NCI-H2196 (cell line): ENCODE data around the gene PIAS3.

Source experiments
- DNase-seq: peaks from one replicate; lab custom pipeline; 2025; ENCODE audit not compliant: unreplicated experiment; lab: John Stamatoyannopoulos, UW

PIAS3 gene

DNA sequence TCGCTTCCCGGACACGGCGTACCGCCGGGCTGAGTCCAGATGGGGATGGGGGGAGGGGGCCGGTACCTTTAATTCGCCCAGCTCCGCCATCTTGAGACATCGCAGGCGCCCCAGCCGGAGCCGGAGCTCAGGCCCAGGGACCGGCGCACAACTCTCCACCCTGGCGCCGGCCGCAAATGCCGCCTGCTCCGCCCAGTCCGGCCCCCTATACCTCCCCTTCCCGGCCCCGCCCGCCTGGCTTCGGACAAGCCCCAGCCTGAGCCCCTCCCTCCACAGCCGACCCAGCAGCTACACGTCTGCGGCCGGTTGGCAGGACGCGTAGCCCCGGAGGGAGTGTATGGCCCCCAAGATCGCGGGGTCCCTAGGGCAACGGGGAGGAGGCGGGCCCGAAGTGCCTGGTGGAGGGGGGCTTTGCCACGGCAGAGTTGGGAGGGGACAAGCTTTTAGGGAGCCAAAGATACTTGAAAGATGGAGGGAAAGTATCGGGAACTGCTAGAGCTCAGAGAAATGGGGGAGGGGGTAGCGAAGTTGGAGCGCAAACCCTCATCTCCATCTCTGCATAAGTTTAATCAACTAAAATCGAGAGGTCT, at the start of gene PIAS3:
Gene PIAS3, minus strand, starts transcription at position 181 of the 590 bp plus-strand sequence. Its CDS starts 91 bp downstream, at position 90.
- peak; percentile 93 for DNase-seq

DNA sequence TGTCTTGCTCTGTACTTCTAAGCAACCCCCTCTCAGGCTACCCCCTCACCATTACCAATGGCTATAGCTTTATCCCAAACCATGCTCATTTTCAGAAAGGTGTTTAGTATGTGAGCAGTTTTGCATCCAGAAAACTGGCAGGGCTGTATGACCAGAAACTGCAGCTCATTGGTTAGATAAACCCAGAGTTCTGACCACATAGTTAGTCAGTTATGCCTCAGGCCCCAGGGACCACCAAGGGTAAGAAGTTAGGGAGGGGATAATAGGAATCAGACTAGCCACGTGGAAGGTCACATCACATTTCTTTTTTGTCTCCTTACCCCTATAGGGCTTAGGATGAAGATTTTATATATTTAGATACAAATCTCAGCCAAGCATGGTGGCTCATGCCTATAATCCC, 49.8 kb upstream of the PIAS3 start:
- no peak for DNase-seq

DNA sequence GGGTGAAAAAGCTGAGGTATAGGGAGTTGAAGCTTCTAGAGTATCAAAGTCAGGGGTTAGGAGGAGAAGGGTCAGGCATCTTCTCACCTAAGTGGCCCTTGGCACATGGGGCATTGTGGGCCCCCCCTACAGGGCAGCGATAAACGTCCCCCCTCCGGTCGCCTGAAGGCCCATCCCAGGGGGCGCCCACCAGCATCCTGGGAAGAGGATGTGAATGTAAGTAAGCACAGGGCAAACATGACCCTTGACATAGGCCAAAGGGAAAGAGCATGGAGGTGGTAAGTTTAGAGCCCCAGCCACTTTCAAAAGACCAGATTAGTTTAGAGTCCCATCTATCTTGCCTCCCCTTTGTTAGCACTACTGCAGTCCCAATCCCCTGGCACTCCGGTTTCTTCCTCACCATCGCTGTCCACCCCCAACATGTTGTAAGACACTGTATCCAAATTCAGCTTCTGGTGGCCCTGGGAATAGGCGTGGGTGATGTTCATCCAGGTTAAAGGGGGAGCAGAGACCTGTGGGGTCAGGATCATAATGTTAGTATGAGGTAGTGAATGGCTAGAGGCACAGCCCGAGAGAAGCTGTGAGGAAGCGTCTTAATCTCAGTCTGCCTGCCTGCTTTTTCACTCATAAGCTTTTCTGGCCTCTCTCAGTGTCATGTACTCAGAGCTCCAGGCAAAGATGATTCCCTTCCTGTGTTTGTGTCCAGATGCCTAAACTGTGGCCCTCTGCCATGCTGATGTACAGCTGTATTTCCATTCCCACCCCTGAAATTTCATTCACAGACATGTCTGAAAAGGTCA, 48.3 kb upstream of the PIAS3 start:
- no peak for DNase-seq

DNA sequence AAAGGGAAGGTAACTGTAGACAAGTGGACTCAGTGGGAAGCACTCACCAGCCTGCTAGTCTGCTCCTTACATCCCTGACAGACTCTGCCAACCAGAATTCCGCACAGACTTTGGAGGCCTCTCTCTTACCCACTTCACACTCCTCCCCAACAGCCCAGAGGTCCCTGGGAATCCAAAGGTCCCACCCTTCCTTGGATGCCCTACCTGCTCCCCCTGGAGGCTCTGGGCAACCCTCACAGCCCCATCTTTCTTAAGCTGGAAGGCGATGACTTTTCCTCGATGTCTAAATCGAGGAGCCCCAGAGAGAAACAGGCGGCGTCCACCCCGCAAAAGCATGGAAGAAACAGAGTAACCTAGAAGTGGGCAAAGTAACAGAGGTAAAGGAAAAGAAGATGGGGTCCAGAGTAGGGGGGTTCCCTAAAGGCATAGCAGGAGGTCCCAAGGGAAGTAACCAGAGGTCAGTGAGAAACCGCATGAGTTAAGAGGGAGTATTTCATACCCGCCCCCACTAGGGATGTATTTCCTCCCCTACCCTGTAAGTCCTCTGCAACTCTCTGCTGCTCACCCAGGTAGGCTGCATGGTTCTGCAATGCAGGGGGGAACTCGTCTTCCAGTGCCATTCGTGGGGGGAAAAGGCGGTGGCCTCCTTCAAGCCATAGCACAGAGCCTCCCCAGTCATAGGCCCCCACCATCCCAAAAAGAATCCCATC, 42.6 kb upstream of the PIAS3 start:
- no peak for DNase-seq

DNA sequence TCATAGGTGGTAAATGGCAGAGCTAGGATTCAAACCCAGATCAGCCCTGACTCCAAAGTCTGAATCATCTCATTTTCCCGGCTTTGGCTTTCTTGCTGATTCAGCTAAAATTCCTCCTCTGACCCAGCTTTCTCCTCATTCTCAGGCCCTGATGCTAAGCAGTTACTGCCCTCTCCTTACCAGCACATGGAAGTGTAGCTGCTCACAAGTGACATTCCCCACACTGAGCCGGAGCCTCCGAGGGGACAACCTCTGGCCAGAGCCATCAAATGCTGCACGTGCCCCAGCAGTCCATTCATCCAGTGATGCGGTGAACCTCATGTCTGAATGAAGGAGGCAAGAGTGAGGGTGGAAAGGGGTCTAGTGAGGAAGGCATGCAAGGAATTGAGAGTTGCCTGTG, 39.9 kb upstream of the PIAS3 start:
- DNase-seq: no peak

DNA sequence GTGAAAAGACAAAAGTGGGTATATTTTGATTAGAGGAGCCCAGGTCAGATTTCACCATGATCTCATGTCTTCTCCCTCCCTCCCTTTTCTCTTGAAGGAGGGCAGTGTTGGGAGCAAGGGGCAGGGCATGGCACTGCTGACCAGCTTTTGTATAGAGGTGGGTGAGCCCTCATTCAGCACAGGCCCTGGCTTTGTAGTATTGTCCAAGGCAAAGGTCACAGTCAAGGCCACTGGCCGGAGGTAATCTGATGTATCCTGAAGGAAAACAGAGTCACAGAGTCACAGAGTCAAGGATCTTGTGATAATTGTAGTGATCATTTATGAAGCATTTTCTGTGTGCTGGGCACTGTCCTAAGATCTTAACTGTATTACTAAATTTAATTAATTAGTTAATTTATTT, 39.1 kb upstream of the PIAS3 start:
- DNase-seq: no peak

DNA sequence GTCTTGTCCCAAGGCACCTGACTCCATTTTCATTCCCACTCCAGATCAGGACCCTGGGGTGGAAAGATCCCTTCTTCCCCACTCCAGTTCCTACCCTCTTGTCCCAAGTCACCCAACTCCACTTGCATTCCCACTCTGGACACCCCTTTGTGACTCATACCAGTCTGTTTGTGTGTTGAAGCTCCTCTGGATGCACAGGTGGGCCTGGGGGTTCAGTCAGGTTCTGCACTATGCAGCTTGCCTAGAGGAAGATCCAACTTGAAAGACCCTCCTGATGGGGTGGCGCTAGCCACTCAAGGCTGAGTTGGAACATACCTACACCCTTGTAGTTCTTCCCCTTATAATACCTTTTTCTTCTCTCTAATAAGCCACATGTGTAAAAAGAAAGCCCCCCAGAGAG, 36.6 kb upstream of the PIAS3 start:
- DNase-seq: no peak

DNA sequence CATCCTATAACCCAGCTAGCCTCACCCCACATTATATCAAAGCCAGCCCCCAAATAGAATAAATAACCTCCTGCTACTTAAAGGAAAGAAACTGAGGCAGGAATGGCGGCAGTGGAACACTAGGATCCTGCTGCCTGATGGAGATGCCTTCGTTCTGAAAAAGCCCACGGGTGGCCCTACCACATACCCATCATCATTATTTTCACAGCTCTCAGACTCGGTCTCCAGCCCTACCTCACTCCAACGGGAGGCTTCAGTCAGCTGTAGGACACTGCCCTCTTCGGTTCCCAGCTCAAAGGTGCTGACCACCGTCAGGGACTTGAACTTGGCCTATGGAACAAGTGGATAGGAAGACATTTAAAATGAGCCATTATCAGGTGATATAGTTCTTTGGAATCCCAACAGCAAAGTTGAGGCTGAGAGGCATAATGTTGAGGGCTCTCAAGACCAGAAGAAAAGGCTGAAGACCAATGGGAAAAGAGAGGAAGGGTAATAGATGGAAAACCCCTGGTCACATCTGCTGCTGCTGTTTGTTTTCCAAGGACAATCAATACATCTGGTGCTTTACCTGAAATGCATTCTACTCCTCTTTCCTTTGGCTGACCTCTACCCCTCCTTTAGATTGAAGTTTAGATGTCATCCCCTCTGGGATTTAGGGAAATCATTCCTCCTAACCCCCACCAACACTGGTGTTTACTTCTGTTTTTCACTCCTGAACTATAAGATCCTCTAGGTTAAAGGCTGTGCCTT, 34.6 kb upstream of the PIAS3 start:
- no peak for DNase-seq

DNA sequence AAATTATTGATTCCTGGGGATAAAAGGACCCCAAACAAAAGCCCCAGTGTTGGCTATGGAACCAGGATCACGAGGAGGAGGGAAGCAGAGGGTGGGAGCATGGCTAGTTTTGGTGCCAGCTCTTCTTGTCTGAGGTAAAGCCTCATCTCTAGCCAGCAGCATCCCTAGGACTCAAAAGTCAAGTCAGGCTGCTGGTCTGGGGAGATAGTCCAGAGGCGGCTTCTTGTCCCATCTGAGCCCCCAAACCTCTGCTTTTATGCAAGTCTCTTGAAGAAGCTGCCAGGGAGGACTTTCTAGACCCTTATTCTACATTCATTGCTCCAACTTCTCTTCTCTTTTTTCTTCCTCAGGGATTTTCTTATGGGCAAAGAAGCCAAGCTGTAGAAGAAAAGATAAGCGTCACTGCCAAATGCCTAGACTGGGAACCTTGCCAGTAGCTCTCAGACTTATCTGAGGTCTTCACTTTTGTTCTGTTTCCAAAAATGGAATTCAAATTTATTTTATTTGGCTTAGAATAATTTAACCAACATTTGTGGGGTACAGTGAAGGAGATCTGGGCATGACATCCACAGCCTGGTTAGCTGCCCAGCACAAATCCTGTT, 33.7 kb upstream of the PIAS3 start:
- peak; percentile 62 for DNase-seq

DNA sequence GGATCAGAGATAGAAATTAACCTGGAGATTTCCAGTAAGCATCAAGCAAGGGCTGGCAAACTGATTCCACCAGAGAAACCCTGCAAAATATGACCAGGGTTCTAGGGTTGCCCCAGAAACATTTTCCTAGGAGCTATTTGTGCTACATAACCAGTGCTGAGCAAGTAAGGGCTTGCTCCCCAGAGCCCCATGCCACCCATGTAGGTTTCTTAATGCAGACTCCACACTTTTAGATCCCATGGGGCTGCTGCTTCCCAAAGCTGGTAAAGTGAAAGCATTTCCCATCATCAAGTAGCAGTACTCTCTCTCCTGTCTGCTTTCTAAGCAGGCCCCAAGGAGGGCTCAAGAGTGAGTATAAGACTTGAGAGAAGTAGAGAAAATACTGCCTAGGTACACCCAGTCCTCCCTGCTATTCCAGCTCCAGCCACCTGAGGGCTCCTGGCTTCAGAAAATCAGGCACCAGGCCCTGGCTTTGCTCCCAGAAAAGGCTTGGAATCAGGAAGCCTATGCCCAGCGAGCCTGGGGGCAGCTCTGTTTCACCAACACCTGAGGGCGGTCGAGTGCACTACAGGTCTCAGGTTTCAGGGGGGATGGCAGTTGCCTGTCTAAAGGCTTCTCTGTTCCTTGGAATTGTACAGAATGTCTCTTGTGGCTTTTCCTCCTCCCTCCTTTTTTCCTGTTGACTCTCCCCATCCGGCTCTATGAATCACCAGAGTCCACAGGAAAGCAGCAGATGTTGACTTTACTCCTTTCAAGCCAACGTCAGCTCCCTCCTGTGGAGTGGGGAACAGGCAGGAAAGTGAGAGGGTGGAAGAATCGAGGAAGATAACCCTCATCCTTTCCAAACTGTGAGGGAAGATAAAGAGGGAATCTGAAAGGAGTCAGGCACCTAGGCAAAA, 33.0 kb upstream of the PIAS3 start:
- DNase-seq: peak; percentile 96

DNA sequence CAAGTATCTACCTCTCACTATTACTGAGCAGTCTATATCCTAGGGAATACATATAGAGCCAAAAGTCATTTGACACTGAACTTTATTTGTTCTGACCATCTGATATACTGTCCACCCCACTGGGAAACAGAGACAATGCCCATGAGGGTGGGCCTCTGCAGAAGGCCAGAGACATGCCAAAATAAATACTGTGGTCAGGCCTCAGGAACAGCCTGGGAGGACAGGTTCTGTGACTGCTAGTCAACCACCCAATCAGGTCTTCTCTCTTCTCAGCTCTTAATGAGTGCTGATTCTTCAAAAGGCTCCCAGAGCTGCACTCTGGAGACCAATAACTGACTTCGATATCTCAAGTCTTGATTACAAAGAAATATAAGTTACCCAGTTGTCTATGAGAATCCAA, 32.3 kb upstream of the PIAS3 start:
- DNase-seq: peak; percentile 73

DNA sequence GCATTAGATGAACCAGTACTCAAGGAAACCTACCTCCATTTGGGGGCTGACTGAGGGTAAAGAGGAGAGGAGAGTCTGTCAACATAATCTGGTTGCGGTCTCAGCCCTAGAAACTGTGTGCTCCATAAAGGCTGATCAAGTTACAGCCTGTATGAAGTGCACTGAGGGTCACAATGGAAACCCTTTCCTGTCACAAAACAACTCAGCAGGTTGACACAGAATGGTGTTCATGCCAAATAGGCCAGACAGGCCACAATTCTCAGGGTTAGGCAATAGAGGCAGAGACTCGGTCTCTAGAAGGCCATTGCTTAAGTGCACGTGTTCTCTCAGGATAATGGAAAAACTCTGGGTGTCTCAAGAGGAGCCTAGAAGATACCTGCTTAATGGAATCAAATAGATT, 30.8 kb upstream of the PIAS3 start:
- no peak for DNase-seq

DNA sequence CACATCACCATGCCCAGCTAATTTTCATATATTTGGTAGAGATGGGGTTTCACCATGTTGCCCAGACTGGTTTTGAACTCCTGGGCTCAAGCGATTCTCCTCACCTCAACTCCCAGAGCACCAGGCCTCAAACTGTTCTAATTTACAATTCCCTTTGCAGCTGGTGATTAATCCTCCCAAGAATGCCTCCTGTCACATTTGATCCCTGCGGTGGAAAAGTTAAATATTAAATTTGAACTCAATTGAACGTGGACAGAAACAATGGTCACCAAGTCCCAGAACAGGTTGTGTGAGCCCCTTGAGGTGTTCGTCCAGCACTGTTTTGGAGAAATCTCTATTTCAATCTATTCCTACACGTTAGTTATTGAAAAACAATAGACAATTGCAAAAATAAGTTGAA, 28.8 kb upstream of the PIAS3 start:
- DNase-seq: no peak

DNA sequence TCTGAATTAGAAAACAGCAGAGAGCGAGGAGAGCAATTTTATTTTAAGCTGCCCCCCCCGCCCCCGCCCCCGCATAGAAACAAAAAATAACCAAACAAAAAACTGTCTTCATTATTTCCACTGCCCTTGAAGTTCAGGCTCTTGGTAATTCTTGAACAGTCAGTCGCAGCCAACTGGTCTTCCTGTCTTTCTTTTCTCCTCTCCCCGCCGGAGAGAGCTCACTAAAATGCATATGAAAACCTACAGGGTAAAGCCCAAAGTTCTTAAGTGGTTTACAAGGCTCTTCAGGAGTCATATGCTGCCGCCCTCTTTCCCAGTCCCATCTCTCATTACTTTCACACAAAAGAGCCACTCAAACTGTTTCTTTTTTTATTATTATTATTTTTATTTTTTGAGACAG, 27.9 kb upstream of the PIAS3 start:
- no peak for DNase-seq

DNA sequence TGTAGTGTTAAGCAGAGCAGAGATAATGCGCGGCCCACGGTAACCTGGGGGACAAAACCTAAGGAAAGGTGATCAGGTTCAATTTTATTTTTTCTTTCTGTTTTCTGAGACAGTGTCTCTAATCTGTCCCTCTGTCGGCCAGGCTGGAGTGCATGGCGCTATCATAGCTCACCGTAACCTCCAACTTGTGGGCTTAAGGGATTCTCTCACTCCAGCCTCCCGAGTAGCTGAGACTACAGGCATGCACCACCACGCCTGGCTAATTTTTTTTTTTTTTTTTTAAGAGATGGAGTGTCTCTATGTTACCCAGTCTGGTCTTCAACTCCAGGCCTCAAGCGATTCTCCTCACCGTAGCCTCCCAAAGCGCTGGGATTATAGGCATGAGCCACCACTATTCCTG, 27.5 kb upstream of the PIAS3 start:
- DNase-seq: no peak

DNA sequence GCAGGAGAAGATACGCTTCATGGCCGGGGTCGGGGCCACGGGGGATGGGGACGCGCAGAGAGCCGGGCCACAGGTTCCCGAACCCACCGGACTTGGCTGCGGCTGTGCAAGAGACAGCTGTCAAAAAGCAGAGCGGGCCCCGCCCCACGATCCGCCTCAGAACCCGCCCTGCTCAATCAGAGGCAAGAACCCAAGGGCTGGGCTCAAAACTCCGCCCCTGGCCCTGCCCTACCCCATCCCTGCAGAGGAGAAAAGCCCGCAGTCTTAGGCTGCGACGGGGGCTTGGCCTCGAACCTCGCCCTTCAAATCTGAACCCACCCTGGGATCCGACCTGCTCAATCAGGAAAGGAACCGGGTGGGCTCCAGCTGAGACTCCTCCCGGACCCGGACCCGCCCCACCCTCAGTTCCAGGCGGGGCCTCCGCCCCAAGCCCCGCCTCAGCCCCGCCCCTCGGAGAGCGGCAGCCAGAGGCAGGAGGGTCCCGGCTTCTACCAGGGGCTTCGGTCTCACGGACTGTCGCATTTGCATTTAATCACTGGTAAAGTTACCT, 26.9 kb upstream of the PIAS3 start, which contains the start of gene ANKRD35:
Gene ANKRD35, minus strand, starts transcription at position 129 of the 550 bp plus-strand sequence. Its CDS starts 108 bp downstream, at position 21.
- DNase-seq: peak; percentile 90

DNA sequence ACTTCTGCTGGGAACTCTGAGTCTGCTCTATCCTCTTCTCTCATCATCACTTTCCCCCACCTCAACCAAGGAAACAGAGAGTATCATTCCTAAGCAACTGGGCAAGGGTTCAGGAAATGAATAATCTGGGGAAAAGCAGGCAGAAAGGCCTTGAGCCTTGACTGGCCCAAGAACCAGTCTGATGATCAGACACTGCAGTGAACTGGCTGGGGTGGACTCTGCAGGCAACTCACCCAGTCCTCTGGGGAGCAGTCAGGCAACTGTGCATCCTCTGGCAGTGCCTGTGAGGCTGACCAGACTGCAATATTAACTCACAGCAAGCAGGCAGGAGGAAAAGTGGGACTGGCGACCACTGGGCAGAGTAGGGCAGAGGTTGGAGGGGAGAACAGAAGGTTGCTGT, 25.8 kb upstream of the PIAS3 start:
- no peak for DNase-seq

DNA sequence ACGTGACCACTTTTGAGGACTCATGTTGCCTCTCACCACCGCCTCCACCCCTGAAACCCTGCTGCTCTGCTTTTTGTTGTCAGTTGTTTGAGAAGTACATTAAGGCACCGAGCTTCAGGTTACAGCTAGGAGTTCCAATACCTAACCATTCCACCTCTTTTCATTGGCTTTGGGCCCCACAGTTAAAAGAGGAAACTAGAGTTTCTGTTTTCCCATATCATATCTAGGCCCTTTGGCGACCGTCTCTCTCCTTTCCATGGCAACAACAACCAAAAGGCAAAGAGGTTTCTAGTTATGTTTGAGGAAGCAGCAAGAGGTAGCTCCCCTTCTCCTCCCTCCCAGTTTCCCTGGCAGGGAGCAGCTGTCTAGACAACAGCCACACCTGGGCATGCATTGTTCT, 20.9 kb upstream of the PIAS3 start:
- peak; percentile 83 for DNase-seq

DNA sequence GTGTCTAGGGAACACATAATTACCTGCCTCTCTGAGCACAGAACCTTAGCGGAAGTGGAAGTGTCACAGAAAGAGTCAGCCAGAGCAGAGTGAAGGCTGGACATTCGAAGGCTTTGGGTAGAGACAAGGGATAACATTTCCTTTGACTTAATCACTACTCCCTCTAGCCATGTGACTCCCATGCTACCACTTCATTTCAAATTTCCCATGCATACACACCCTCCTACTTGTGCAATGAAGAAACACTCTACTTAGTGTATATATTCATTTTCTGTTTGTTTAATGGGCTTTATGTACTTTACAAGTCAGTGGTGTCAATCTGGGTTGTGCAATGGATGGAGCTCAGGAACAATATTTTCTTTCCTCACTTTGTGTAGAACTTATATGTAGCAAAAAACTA, 19.8 kb upstream of the PIAS3 start:
- DNase-seq: no peak
